GM12878 (cell line): ENCODE results near the gene TRDMT1. TPM values are rescaled to one million over a fixed set of nuclear protein-coding genes. Genes with fewer than 3 reads are reported as not detected.

Experiments
- ATAC-seq: fragments of 200-7000 bp; cut with Tn5 transposase; 3 replicates; pipeline ENCODE4 v1.9.1; 2020; ENCODE audit warnings: mild to moderate bottlenecking, moderate library complexity
- BruUV-seq: library from RNA; stranded (reverse); fragments of 400-500 nt; replicated peaks from 2 replicates; lab custom pipeline; 2021; lab: Mats Ljungman, UMichigan
- CTCF ChIA-PET: fragments of 300-600 bp; sonication (Branson Sonifier 250); formaldehyde crosslinking; extraction: SDS; loops from one replicate; lab custom pipeline; 2021; ENCODE audit warnings: inconsistent platforms; lab: Yijun Ruan, JAX
- POLR2A ChIA-PET: fragments of 350-600 bp; formaldehyde crosslinking; extraction: SDS; loops from one replicate; lab custom pipeline; 2021; ENCODE audit warnings: inconsistent platforms; lab: Charles Lee
- RAD21 ChIA-PET: fragments of 300-600 bp; sonication (Branson Sonifier 250); formaldehyde crosslinking; loops from one replicate; lab custom pipeline; 2023; ENCODE audit warnings: antibody characterized with exemption; ENCODE audit not compliant: unreplicated experiment; lab: Charles Lee
- SMC1A ChIA-PET: fragments of 300-600 bp; sonication (Branson Sonifier 250); formaldehyde crosslinking; loops from one replicate; lab custom pipeline; 2023; ENCODE audit not compliant: unreplicated experiment, uncharacterized antibody; lab: Charles Lee
- DNase-seq: peaks from one replicate; pipeline ENCODE4 v3.0.0-alpha.2; 2011; ENCODE audit warnings: low read depth, low spot score
- FAIRE-seq: peaks from 3 replicates; lab custom pipeline; 2011; peaks lifted over from hg19 to GRCh38; lab: Jason Lieb, UNC
- H2AFZ ChIP-seq: 2 replicates; pipeline ENCODE4 v1.6.0; 2011; ENCODE audit warnings: low read depth, low read length, control low read depth; ENCODE audit not compliant: control insufficient read depth
- H3K27ac ChIP-seq: 2 replicates; pipeline ENCODE4 v1.5.1; 2011; ENCODE audit warnings: control low read depth; ENCODE audit not compliant: control insufficient read depth, insufficient read depth
- H3K27me3 ChIP-seq, 2 experiments: replicated peaks in 1 of 2; 2 replicates each; pipeline versions ENCODE4 v1.6.0 to v1.6.1; 2011; ENCODE audit warnings: low read length in 1 of 2; ENCODE audit not compliant: control insufficient read depth in 2 of 2, insufficient read depth in 2 of 2
- H3K36me3 ChIP-seq, 2 experiments: 2 replicates each; pipeline ENCODE4 v1.5.1; 2011; ENCODE audit warnings: low read length in 1 of 2; ENCODE audit not compliant: control insufficient read depth in 2 of 2, insufficient read depth in 2 of 2
- H3K4me1 ChIP-seq: 2 replicates; pipeline ENCODE4 v1.6.1; 2011; ENCODE audit warnings: mild to moderate bottlenecking, low read length, moderate library complexity, mixed read lengths; ENCODE audit not compliant: control insufficient read depth, insufficient read depth
- H3K4me2 ChIP-seq: 2 replicates; pipeline ENCODE4 v1.6.0; 2011; ENCODE audit warnings: control low read depth; ENCODE audit not compliant: control insufficient read depth, insufficient read depth
- H3K4me3 ChIP-seq: fragments of 200-600 bp; sonication (generic); 2 replicates; pipeline ENCODE4 v1.5.1; 2016
- H3K79me2 ChIP-seq: 2 replicates; pipeline ENCODE4 v1.6.0; 2011; ENCODE audit warnings: low read length; ENCODE audit not compliant: control insufficient read depth, insufficient read depth
- H3K9ac ChIP-seq: 2 replicates; pipeline ENCODE4 v1.8.0; 2011; ENCODE audit warnings: low read length, control low read depth, mixed read lengths; ENCODE audit not compliant: control insufficient read depth, insufficient read depth
- H3K9me3 ChIP-seq: replicated peaks from 3 replicates; pipeline ENCODE4 v1.5.1; 2011; ENCODE audit warnings: mild to moderate bottlenecking, low read length; ENCODE audit not compliant: control insufficient read depth, insufficient read depth
- H4K20me1 ChIP-seq: 2 replicates; pipeline ENCODE4 v1.6.0; 2011; ENCODE audit not compliant: control insufficient read depth, insufficient read depth
- ATF3 ChIP-seq: IDR thresholded peaks from 2 replicates; pipeline ENCODE4 v1.6.1; 2011; ENCODE audit warnings: low read depth, mild to moderate bottlenecking, low read length, moderate library complexity, borderline replicate concordance; ENCODE audit errors: extremely low read depth
- BCLAF1 ChIP-seq: fragments of 450-650 bp; IDR thresholded peaks from 2 replicates; pipeline ENCODE4 v1.6.1; 2017; ENCODE audit warnings: antibody characterized with exemption, mild to moderate bottlenecking, moderate library complexity
- CHD2 ChIP-seq: IDR thresholded peaks from 2 replicates; pipeline ENCODE4 v1.6.1; 2011; ENCODE audit warnings: low read depth, low read length, improper control_type of control experiment, borderline replicate concordance
- GABPA ChIP-seq: IDR thresholded peaks from 2 replicates; pipeline ENCODE4 v1.6.1; 2014; ENCODE audit warnings: antibody characterized with exemption, low read depth, mild to moderate bottlenecking, inconsistent platforms
- HCFC1 ChIP-seq: fragments of 150-350 bp; IDR thresholded peaks from 2 replicates; pipeline ENCODE4 v1.6.1; 2014; ENCODE audit warnings: low read length
- HDAC2 ChIP-seq: fragments of 200-600 bp; sonication (generic); IDR thresholded peaks from 2 replicates; pipeline ENCODE4 v1.6.1; 2017
- IRF3 ChIP-seq: fragments of 450-650 bp; IDR thresholded peaks from 2 replicates; pipeline ENCODE4 v1.6.1; 2014; ENCODE audit warnings: mild to moderate bottlenecking
- KLF5 ChIP-seq: fragments of 450-650 bp; IDR thresholded peaks from 2 replicates; pipeline ENCODE4 v1.6.1; 2014; ENCODE audit warnings: mild to moderate bottlenecking; ENCODE audit not compliant: partially characterized antibody
- MYB ChIP-seq: fragments of 150-350 bp; IDR thresholded peaks from 2 replicates; pipeline ENCODE4 v1.6.1; 2014; ENCODE audit warnings: mild to moderate bottlenecking, low read depth, low read length, borderline replicate concordance
- NFIC ChIP-seq: IDR thresholded peaks from 2 replicates; pipeline ENCODE4 v1.6.1; 2012; ENCODE audit warnings: low read depth, mild to moderate bottlenecking, inconsistent platforms, low read length, moderate library complexity
- PAX8 ChIP-seq: fragments of 450-650 bp; IDR thresholded peaks from 2 replicates; pipeline ENCODE4 v1.6.1; 2017; ENCODE audit warnings: mild to moderate bottlenecking, moderate library complexity
- ZBTB11 ChIP-seq: fragments of 450-650 bp; formaldehyde crosslinking; IDR thresholded peaks from 2 replicates; pipeline ENCODE4 v1.5.0; 2022; ENCODE audit warnings: mild to moderate bottlenecking, missing genetic modification characterization
- ZNF687 ChIP-seq: fragments of 450-650 bp; IDR thresholded peaks from 2 replicates; pipeline ENCODE4 v1.6.1; 2017; ENCODE audit warnings: mild to moderate bottlenecking, moderate library complexity
- WGBS: methylation state at CpG from one replicate; pipeline ENCODE4 v1.1.6; 2016; ENCODE audit warnings: low lambda C conversion rate; ENCODE audit not compliant: insufficient replicate concordance, insufficient coverage; ENCODE audit errors: missing lambda C conversion rate; 5-methylcytosine and 5-hydroxymethylcytosine counted together
- in situ Hi-C: fragments of 300-500 bp; cut with MboI; formaldehyde crosslinking; loops from 9 replicates; pipeline ENCODE4 v1.14.3; 2018; ENCODE audit warnings: mixed read lengths
- intact Hi-C: fragments of 100-400 bp; cut with micrococcal nuclease; formaldehyde crosslinking; loops from one replicate; pipeline ENCODE4 v1.14.2; 2022; ENCODE audit not compliant: unreplicated experiment
- polyA plus RNA-seq, 11 experiments: library from polyadenylated mRNA; depleted of rRNA in 4 of 11; unstranded in 6 of 11; stranded (reverse) in 5 of 11; fragments of >200 nt; fragmentation: Nextera tagmentation in 4 of 11; fragmentation: Illumina TruSeq in 1 of 11; extraction: Ambion mirVana in 4 of 11; extraction: Trizol in 1 of 11; gene quantifications; 1 replicate in 1 of 11; 2 replicates in 10 of 11; pipeline versions ENCODE4 v1.2.1 to v1.2.3, GENCODE V29; 2011 to 2016; ENCODE audit warnings: inconsistent platforms in 2 of 11, missing spikeins in 2 of 11, low read depth in 1 of 11
- total RNA-seq, 4 experiments: library from RNA; depleted of rRNA in 3 of 4; stranded (reverse); fragments of >200 nt in 3 of 4; fragmentation: Illumina TruSeq in 1 of 4; extraction: Trizol in 1 of 4; gene quantifications; 2 replicates each; pipeline versions ENCODE4 v1.2.1 to v1.2.3, GENCODE V29; 2013 to 2021

TRDMT1 gene
- total and polyA plus RNA-seq, 10 of the 15 experiments (the other 5 are each of a cell fraction or from before 2014, with no cell fraction given): 2.3 to 9.7 (median 4.6) TPM

GRCh38 chr10:17145239-17145638 is 56.2 kb downstream of the TRDMT1 start:
- no peak for ATAC-seq
- DNase-seq: no peak
- ChIA-PET CTCF (no interaction called here), SMC1A (interaction anchor here (1.2 kb wide), 1 partner anchor 85 kb away, joined by 4 read pairs; no protein-coding TSS in a partner anchor), POLR2A (no interaction called here), RAD21 (no interaction called here)
- H3K4me1 ChIP-seq: no peaks in the 10 kb centered on the region
- H3K36me3 ChIP-seq: no peaks in the 10 kb centered on the region
- H3K27me3 ChIP-seq: no peaks in the 10 kb centered on the region
- no peaks in the 10 kb centered on the region for H4K20me1 ChIP-seq
- H3K9ac ChIP-seq: no peak overlapping the region
- no peak overlapping the region for H2AFZ ChIP-seq
- no peak overlapping the region for H3K4me2 ChIP-seq
- H3K9me3 ChIP-seq: no peaks in the 10 kb centered on the region
- in situ Hi-C loops (no loop called here), intact Hi-C loops (no loop called here)
- 96% methylated on average over 1 of the region's 1 CpG for WGBS
- FAIRE-seq: no peak
- H3K27ac ChIP-seq: no peak overlapping the region
- H3K4me3 ChIP-seq: no peak overlapping the region
- no peaks in the 10 kb centered on the region for H3K79me2 ChIP-seq
- BruUV-seq: no TSS peak
- no peak for TF ChIP-seq MYB
- TF ChIP-seq IRF3: no peak
- no peak for TF ChIP-seq ATF3
- no peak for TF ChIP-seq HCFC1
- TF ChIP-seq NFIC: no peak
- TF ChIP-seq PAX8: no peak
- no peak for TF ChIP-seq KLF5
- TF ChIP-seq BCLAF1: no peak
- no peak for TF ChIP-seq HDAC2
- TF ChIP-seq ZBTB11: no peak
- TF ChIP-seq GABPA: no peak
- TF ChIP-seq CHD2: no peak
- no peak for TF ChIP-seq ZNF687
